ENCODE data around the gene CTSK. TPM values are rescaled to one million over a fixed set of nuclear protein-coding genes. Genes with fewer than 3 reads are reported as not detected.

CTSK gene
- total RNA-seq, 1 donor from 2014 or later, result 2.8 TPM

Other genes starting within 250 kb of the CTSK start
- 217 and 221 TPM in 2 replicates for gene MCL1, start 228.7 kb downstream of the CTSK start, total RNA-seq
- gene ENSA, start 178.6 kb downstream of the CTSK start, total RNA-seq, result 252 and 253 TPM in 2 replicates
- gene GOLPH3L, start 111.1 kb downstream of the CTSK start, total RNA-seq, result 21.3 and 22.4 TPM in 2 replicates
- gene HORMAD1, start 87.4 kb downstream of the CTSK start, total RNA-seq, result 0.27 TPM in 1 of 2 replicates, not detected in the other
- 42.0 and 42.1 TPM in 2 replicates for gene CTSS, start 42.5 kb downstream of the CTSK start, total RNA-seq
- gene ARNT, start 68.3 kb upstream of the CTSK start, total RNA-seq, result 38.5 and 40.4 TPM in 2 replicates
- gene CTXND2, start 78.9 kb upstream of the CTSK start, total RNA-seq, result not detected in 2 replicates
- 60.9 and 61.1 TPM in 2 replicates for gene SETDB1, start 118.1 kb upstream of the CTSK start, total RNA-seq
- gene CERS2, start 166.6 kb upstream of the CTSK start, total RNA-seq, result 176 and 196 TPM in 2 replicates
- 0.32 TPM in 1 of 2 replicates, not detected in the other for gene ANXA9, start 174.0 kb upstream of the CTSK start, total RNA-seq
- gene MINDY1, start 198.6 kb upstream of the CTSK start, total RNA-seq, result 16.2 and 16.8 TPM in 2 replicates
- gene PRUNE1, start 200.2 kb upstream of the CTSK start, total RNA-seq, result 15.1 and 15.5 TPM in 2 replicates
- gene BNIPL, start 228.3 kb upstream of the CTSK start, total RNA-seq, result 1.5 TPM in 2 replicates
- gene C1orf56, start 239.5 kb upstream of the CTSK start, total RNA-seq, result 2.0 and 2.2 TPM in 2 replicates

Data from activated T-helper 2 cell treated with anti-CD3 and anti-CD28 coated beads, Interferon-gamma antibody, Interleukin-2, Interleukin-4, amounts not matched to agents 10 μg/mL and 5 μg/mL and 100 μg/mL, durations not matched to agents 14 hours and 24 hours and 36 hours (primary cell).